Activated CD4-positive, alpha-beta T cell treated with anti-CD3 and anti-CD28 coated beads for 4 hours (primary cell): ENCODE results near the gene PXDC1.
A peak's percentile ranks its signal among the peaks of the same experiment; 100 is the strongest.

Source experiments
- DNase-seq, 2 donors: peaks; one replicate each; pipeline ENCODE4 v3.0.0-alpha.2; 2020

The PXDC1 gene

GRCh38 chr6:3746119-3746691 lies 5.3 kb downstream of the PXDC1 start:
- no peak for DNase-seq

GRCh38 chr6:3745566-3746118 lies 5.9 kb downstream of the PXDC1 start:
- DNase-seq, result no peak

- DNase-seq, result no peak
These were observed 6.5 kb downstream of the PXDC1 start for GRCh38 chr6:3744901-3745470.

GRCh38 chr6:3744211-3744900 lies 7.2 kb downstream of the PXDC1 start:
- DNase-seq, result no peak

GRCh38 chr6:3743541-3743940 lies 8.0 kb downstream of the PXDC1 start:
- DNase-seq, result no peak

GRCh38 chr6:3742426-3743344 lies 8.8 kb downstream of the PXDC1 start:
- peak; percentile 84 to 92 for DNase-seq

GRCh38 chr6:3742076-3742425 lies 9.5 kb downstream of the PXDC1 start:
- DNase-seq, result no peak

GRCh38 chr6:3741477-3741871 lies 10.0 kb downstream of the PXDC1 start:
- no peak for DNase-seq

- no peak for DNase-seq
These were observed 10.7 kb downstream of the PXDC1 start for GRCh38 chr6:3740551-3741476.

GRCh38 chr6:3739311-3739897 lies 12.1 kb downstream of the PXDC1 start:
- no peak for DNase-seq

GRCh38 chr6:3738381-3739131 lies 13.0 kb downstream of the PXDC1 start:
- DNase-seq, result no peak

GRCh38 chr6:3737831-3738210 lies 13.7 kb downstream of the PXDC1 start:
- no peak for DNase-seq

- DNase-seq, result no peak
These were observed 14.2 kb downstream of the PXDC1 start for GRCh38 chr6:3737149-3737830.

- DNase-seq, result no peak
These were observed 16.4 kb downstream of the PXDC1 start for GRCh38 chr6:3735029-3735605.

GRCh38 chr6:3734023-3734422 lies 17.5 kb downstream of the PXDC1 start:
- no peak for DNase-seq

GRCh38 chr6:3733321-3733925 lies 18.1 kb downstream of the PXDC1 start:
- DNase-seq, result no peak

- peak; percentile 62 for DNase-seq
These were observed 19.0 kb downstream of the PXDC1 start for GRCh38 chr6:3732345-3733141.

GRCh38 chr6:3731700-3732099 lies 19.8 kb downstream of the PXDC1 start:
- DNase-seq, result no peak
